Testis (tissue), 2 donors: ENCODE data around the gene EPHB1.

Source experiments
- POLR2A ChIP-seq: fragments of 450-650 bp; IDR thresholded peaks from one replicate; pipeline ENCODE4 v1.6.1; 2017; ENCODE audit warnings: antibody characterized with exemption, mild to moderate bottlenecking, moderate library complexity
- TF ChIP-seq, protein P1 (sequence below), 3 experiments: fragments of 450-650 bp in 2 of 3; fragments of 200-600 bp in 1 of 3; sonication (generic) in 1 of 3; IDR thresholded peaks; one replicate each; pipeline ENCODE4 v1.5.1; 2016 to 2019; ENCODE audit warnings: antibody characterized with exemption in 3 of 3, mild to moderate bottlenecking in 2 of 3, moderate library complexity in 1 of 3

DNA sequence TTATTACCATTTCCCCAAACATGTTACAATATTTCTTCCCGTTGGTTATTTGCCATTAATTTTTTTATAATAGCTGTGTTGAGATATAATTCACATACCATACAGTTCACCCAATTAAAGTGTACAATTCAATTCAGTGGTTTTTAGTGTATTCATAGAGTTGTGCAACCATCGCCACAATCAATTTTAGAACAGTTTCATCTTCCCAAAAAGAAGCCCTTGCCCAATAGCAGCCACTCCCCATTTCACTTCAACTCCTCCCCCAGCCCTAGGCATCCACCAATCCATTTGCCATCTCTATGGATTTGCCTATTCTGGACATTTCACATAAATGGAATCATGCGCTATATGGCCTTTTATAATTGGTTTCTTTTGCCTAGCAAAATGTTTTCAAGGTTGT lies 225.1 kb downstream of the EPHB1 start:
- TF ChIP-seq, protein P1, sequence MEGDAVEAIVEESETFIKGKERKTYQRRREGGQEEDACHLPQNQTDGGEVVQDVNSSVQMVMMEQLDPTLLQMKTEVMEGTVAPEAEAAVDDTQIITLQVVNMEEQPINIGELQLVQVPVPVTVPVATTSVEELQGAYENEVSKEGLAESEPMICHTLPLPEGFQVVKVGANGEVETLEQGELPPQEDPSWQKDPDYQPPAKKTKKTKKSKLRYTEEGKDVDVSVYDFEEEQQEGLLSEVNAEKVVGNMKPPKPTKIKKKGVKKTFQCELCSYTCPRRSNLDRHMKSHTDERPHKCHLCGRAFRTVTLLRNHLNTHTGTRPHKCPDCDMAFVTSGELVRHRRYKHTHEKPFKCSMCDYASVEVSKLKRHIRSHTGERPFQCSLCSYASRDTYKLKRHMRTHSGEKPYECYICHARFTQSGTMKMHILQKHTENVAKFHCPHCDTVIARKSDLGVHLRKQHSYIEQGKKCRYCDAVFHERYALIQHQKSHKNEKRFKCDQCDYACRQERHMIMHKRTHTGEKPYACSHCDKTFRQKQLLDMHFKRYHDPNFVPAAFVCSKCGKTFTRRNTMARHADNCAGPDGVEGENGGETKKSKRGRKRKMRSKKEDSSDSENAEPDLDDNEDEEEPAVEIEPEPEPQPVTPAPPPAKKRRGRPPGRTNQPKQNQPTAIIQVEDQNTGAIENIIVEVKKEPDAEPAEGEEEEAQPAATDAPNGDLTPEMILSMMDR (IDR thresholded peaks at IDR 0.05): no peak
- TF ChIP-seq POLR2A: no peak
